Brain microvascular endothelial cell (primary cell): Measurements from ENCODE around the gene CCDC87.

Experiments
- DNase-seq: peaks from one replicate; pipeline ENCODE4 v3.0.0-alpha.2; 2020
- H3K27ac ChIP-seq: fragments of 250-450 bp; sonication (Bioruptor Pico); 2 replicates; pipeline ENCODE4 v1.5.1; 2020; ENCODE audit warnings: mild to moderate bottlenecking, moderate library complexity
- H3K27me3 ChIP-seq: fragments of 250-450 bp; sonication (Bioruptor Pico); replicated peaks from 2 replicates; pipeline ENCODE4 v1.5.1; 2020; ENCODE audit warnings: mild to moderate bottlenecking
- H3K36me3 ChIP-seq: fragments of 250-450 bp; sonication (Bioruptor Pico); replicated peaks from 2 replicates; pipeline ENCODE4 v1.5.1; 2020; ENCODE audit warnings: mild to moderate bottlenecking
- H3K4me3 ChIP-seq: 2 replicates; pipeline ENCODE4 v1.5.1; 2011; ENCODE audit warnings: low read depth, mild to moderate bottlenecking, control low read depth, low read length, moderate library complexity
- in situ Hi-C: cut with HindIII; loops from 2 replicates; pipeline ENCODE4 v1.10.0; 2017; ENCODE audit warnings: low sequenced_read_pairs, low pct_ligation_motif_present
- TF ChIP-seq, protein P1 (sequence below): IDR thresholded peaks from 2 replicates; pipeline ENCODE4 v1.5.1; 2011; ENCODE audit warnings: low read depth, mild to moderate bottlenecking, moderate library complexity, low read length, control low read depth, inconsistent platforms; ENCODE audit errors: missing control alignments

CCDC87 gene

DNA sequence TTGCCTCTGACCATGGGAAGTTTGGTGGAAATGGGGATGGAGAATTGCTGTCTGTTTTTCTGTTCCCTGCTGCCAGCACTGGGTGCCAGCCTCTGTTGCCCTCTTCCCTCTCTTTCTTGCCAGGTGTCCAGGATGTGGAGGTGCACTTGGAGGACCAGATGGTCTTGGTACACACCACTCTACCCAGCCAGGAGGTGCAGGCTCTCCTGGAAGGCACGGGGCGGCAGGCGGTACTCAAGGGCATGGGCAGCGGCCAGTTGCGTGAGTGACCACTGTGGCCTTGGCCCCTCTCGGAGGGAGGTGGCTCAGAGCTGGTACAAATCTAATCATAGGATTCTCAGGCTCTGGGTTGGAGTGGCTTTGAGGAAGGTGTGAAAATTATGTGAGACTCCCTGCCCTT is 6.1 kb upstream of the CCDC87 start:
- TF ChIP-seq, protein P1, sequence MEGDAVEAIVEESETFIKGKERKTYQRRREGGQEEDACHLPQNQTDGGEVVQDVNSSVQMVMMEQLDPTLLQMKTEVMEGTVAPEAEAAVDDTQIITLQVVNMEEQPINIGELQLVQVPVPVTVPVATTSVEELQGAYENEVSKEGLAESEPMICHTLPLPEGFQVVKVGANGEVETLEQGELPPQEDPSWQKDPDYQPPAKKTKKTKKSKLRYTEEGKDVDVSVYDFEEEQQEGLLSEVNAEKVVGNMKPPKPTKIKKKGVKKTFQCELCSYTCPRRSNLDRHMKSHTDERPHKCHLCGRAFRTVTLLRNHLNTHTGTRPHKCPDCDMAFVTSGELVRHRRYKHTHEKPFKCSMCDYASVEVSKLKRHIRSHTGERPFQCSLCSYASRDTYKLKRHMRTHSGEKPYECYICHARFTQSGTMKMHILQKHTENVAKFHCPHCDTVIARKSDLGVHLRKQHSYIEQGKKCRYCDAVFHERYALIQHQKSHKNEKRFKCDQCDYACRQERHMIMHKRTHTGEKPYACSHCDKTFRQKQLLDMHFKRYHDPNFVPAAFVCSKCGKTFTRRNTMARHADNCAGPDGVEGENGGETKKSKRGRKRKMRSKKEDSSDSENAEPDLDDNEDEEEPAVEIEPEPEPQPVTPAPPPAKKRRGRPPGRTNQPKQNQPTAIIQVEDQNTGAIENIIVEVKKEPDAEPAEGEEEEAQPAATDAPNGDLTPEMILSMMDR: no peak
- H3K36me3 ChIP-seq: peaks cover 12% of the 10 kb centered on the region

DNA sequence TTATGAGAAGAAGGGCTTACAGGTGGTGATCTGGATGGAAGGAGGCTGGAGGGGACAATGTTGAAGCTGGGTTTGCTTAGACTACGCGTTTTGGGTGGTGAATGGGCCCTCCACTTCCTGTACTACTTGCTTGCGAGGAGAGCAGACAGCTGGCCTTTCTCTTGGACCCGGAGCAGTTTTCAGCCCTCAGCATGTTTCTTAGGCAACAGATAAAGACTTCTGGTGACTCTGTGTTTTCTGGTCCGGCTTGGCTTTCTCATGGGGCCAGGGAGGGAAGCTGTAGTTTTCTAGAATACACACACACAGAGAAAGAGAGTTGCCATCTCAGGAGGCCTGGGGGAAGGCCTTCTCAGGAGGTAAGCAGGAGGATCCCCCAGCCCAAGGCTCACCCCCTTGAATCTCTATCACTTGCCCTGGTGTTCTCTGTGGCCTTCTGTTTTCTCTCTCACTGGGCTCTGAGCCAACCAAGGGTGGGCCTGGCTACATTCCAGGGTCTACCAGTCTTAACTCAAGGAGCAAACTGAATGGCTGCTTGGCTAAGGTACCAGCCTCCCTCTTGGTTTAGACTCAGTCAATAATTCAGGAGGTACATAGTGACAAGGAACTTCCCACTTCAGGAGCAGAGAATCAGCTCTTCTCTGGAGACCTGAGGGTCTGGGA is 2.5 kb upstream of the CCDC87 start:
- H3K36me3 ChIP-seq: peaks cover 9% of the 10 kb centered on the region
- no peak overlapping the region for H3K4me3 ChIP-seq
- DNase-seq: no peak
- TF ChIP-seq, protein P1: no peak
- in situ Hi-C loops: no loop called here
- H3K27ac ChIP-seq: no peak overlapping the region
- no peaks in the 10 kb centered on the region for H3K27me3 ChIP-seq

More for the DNA sequence above, 6.1 kb upstream of the CCDC87 start:
- no peak for DNase-seq
- H3K4me3 ChIP-seq: no peak overlapping the region
- in situ Hi-C loops: no loop called here
- no peaks in the 10 kb centered on the region for H3K27me3 ChIP-seq
- H3K27ac ChIP-seq: no peak overlapping the region

DNA sequence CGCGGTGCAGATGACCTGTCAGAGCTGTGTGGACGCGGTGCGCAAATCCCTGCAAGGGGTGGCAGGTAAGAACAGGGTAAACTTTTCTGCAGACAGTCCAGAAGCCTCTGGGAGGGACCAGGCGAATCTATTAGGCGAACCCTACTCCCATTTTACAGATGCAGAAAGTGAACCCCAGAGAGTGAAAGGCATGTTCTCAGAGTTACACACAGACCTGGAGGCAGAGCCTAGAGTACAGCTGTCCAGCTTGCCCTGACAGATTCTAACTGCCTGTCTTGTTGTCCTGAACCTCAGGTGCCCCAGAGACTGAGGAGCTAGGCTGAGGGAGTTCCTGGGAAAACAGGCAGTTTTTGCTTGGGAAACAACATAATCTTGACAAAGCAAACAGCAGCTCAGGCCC is 787 bp upstream of the CCDC87 start:
- Histone ChIP-seq H3K4me3 (peak overlapping the region; percentile 70), H3K27ac (no peak overlapping the region), H3K27me3 (no peaks in the 10 kb centered on the region), H3K36me3 (no peaks in the 10 kb centered on the region)
- in situ Hi-C loops: no loop called here
- TF ChIP-seq, protein P1: no peak
- no peak for DNase-seq

DNA sequence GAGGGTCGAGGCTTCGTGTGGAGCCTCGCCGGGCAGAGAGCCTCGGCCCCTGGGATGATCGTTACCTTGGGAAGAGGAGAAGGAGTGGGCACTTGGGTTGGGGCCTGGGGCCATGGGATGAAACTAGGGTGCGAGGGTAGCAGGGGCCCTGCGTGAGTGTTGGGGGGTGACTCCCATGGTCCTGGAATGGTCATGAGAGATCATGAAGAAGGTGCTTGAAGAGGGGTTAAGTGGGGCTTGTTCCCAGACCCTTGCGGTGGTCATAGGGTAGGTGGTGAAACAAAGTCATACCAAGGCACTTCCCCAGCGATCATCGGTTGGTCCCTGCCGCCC is 406 bp upstream of the CCDC87 start:
- in situ Hi-C loops: no loop called here
- peak overlapping the region; percentile 30 for H3K27ac ChIP-seq

DNA sequence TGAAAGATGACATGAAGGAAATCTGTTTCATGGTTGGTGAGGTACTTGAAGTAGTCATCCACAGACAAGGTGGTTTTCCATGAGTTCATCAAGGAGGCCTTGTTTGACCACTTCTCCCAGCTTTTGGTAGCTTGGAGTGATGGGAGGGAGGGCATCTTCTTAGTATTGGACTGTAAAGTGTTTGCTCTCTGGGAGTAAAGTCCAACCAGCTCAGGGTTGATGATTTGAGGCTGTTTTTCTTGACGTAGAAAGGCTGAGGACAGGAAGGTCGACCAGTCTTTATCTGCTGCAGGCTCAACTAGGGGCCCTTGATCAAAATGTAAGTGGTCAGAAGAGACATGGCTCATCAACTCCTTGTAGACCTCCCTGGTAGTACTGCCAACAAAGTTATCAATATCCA is 1.7 kb downstream of the CCDC87 start:
- Histone ChIP-seq H3K36me3 (no peaks in the 10 kb centered on the region), H3K4me3 (no peak overlapping the region), H3K27ac (no peak overlapping the region), H3K27me3 (no peaks in the 10 kb centered on the region)
- in situ Hi-C loops: no loop called here
- no peak for DNase-seq
- TF ChIP-seq, protein P1: no peak

More for the DNA sequence above, 406 bp upstream of the CCDC87 start:
- DNase-seq: no peak
- Histone ChIP-seq H3K4me3 (peak overlapping the region; percentile 70), H3K27me3 (no peaks in the 10 kb centered on the region), H3K36me3 (no peaks in the 10 kb centered on the region)
- TF ChIP-seq, protein P1: no peak
